ENCODE results near the gene CPA1.

CPA1 gene

DNA sequence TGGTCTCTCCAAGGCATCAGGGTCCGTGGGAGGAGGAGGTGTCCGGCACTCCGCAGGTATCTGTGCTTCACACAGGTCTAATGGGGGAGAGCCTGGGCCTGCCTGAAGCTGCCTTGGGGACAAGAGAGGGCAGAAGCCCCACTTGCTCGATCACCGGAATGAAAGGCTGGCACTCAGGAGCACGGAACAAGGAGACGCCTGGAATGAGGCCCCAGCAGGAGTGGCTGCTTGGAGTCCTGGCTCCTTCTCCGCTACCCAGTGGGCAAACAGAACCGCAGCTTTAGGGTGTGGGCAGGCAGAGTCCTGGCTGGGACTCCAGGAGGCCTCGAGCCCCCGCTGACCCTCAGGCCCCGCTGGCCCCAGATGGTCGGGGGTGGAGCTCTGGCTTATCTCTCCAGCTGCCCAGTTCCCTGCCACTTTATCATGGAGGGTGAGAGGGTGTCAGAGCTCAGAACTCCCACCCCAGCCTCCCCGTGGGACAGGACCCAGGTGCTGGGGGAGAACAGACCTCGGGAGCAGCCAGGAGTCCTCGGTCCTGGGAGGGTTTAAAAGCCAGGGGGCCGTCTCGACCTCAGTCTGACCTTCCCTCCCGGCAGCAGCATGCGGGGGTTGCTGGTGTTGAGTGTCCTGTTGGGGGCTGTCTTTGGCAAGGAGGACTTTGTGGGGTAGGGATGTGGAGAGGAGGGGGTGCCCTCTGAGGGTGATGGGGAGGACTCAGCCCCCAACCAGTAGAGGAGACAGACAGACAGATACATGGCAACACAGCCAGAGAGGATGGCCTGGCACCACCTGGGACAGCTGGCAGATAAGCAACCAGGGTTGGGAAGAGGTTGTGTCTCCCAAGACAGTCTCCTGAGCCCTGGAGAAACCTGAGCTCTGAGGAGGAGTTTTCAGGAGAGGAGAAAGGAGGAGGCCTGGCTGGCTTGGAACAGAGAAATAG lies at the start of gene CPA1:
TSS of gene CPA1 (plus strand) at position 574 of the 940 bp plus-strand sequence. CDS start at position 601, 27 bp downstream.
- no peak for DNase-seq (ENCODE audit: low spot score)

DNA sequence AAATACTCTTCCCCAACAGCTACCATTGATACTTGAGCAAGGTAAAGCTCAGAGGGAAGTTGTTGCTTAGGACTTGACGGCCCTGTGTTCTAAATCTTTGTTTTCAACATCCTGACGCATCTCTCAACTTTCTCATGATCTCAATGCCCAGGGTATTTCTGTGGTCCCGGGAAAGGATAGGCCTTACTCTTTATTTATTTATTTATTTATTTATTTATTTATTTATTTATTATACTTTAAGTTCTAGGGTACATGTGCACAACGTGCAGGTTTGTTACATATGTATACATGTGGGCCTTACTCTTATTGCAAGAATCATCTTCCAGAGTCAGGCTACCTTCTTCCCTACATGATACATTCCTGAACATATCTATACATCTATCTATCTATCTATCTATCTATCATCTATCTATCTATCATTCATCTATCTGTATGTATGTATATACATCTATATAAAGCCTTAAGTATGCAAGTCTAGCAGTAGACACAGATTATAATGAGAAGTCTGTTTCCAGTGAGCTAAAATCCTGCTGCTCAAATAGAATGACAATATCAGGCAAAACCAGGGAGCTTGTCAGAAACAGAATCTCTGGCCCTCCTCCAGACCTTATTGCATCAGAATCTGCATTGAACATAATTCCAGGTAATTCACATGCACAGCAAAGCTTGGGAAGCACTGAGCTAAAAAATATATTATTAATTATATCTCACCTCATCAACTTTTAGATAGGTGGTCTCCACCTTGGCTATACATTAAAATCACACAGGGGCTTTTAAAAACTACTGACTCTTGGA lies 47.8 kb upstream of the CPA1 start:
- DNase-seq (ENCODE audit: low spot score) = no peak

DNA sequence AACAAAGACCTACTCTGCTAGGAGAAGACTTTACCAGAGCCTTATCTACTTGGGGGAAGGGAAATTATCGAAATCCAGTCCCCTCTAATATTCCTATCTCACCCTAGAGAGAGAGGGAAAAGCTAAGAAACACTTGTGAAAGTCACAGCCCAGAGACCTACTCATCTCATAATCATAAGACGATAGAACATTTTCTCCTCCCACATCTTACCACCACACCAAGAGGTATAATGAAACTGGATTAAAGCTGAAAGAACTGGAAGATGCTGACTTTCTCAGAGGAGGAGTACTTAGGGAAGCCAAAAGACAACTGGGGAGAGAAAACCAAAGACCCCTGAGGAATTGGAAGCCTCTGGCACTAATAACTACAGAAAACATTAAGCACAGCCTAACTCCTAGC lies 46.5 kb upstream of the CPA1 start:
- DNase-seq (ENCODE audit: low spot score) = no peak

DNA sequence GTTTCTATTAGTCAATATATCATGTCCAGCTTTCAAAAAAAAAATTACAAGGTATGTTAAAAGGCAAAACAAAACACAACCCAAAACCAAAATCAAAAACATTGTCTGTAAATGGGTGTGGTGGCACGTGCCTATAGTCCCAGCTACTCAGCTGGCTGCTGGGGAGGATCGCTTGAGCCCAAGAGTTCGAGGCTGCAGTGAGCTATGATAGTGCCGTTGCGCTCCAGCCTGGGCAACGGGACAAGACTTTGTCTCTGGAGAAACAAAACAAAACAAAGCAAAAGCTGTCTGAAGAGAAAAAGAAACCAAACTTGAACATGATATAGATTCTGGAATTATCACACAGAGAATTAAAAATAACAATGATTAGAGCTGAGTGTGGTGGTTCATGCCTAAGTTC lies 46.0 kb upstream of the CPA1 start:
- no peak for DNase-seq (ENCODE audit: low spot score)

- DNase-seq (ENCODE audit: low spot score) = no peak
Observed at GRCh38 chr7:130337410-130337971, 42.8 kb upstream of the CPA1 start.

DNA sequence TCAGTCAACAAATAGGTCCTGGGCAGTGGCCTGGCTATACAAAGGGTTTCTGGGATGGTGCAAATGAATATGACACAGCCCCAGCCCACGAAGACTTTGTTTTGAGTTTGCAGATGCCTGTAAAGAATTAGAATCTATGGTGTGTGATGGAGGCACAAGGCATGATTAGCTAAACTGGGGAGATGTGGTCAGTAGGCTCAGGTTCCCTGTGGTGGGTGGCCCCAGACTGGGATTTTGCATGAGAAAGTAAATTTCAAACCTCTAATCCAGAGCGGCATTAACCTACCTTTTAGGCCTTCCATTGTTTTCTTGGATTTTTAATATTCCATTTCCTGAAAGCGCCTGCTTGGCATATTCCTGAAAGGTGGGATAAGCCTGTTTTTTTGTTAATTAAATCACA lies 42.1 kb upstream of the CPA1 start:
- no peak for DNase-seq (ENCODE audit: low spot score)

GRCh38 chr7:130341882-130342281 lies 38.4 kb upstream of the CPA1 start:
- no peak for DNase-seq (ENCODE audit: low spot score)

DNA sequence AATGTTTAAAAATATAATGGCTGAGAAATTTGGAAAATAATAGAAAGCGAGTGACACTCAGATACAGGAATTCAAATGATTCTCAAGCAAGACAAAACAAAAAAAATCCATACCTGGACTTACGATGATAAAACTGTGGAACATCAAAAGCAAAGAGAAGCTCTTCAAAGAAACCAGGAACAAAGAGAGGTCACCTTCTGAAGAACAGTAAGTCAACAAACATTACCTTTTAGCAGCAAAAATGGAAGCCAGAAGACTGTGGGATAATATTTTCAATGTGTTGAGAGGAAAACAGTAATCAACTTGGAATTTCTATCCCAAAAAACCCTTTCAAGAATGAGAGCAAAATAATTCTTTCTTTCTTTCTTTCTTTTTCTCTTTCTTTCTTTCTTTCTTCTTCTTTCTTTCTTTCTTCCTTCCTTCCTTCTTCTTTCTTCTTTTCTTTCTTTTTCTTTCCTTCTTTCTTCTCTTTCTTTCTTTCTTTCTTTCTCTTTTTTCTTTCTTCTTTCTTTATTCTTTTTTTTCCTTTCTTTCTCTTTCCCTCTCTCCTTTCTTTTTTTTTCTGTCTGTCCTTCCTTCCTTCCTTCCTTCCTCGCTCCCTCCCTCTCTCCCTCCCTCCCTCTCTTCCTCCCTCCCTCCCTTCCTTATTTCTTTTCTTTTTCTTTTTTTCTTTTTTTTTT lies 37.5 kb upstream of the CPA1 start:
- no peak for DNase-seq (ENCODE audit: low spot score)

- no peak for DNase-seq (ENCODE audit: low spot score)
Observed at GRCh38 chr7:130344271-130344866, 35.9 kb upstream of the CPA1 start, which contains the start of gene CPA5. CPA5 (plus strand) TSS chr7:130344816; CDS start chr7:130346486, 1,670 bp downstream.

DNA sequence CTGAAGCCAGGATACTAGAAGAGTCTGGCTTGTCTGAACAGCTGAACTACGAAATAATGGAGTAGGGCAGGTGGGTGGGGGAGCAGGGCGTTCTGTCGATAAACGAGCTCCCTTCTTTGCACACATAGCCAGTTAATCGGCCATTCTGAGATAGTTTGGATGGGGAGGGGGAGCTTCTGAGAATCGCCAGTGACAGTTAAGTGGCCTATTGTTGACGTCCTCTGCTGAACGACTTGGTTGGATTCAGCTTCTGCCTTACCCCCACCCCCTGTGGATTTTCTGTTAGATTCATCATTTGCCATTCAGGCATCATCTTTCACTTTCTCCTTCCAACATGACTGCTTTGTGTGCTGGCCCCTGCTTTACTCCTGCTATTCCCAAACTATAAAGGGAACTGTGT lies 35.2 kb upstream of the CPA1 start:
- no peak for DNase-seq (ENCODE audit: low spot score)

DNA sequence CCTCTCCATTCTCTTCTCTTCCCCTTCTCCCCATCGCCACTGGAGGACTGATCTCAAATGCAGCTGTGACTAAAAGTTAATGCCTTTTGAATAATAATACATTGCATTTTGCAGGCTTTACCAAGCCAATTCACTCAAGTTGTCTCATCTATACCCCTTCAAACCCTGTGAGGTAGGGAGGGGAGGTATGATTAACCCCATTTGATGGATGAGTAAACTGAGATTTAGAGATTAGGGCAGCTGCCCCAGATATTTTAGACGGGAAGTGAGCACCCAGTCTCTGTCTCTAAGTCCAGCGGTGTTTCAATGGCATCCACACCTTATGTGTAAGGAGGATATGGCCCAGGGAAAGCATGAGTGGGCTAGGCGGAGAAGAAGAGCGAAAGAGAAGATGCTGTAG lies 34.6 kb upstream of the CPA1 start:
- no peak for DNase-seq (ENCODE audit: low spot score)

- no peak for DNase-seq (ENCODE audit: low spot score)
Observed at GRCh38 chr7:130346177-130346905, 34.0 kb upstream of the CPA1 start.

DNA sequence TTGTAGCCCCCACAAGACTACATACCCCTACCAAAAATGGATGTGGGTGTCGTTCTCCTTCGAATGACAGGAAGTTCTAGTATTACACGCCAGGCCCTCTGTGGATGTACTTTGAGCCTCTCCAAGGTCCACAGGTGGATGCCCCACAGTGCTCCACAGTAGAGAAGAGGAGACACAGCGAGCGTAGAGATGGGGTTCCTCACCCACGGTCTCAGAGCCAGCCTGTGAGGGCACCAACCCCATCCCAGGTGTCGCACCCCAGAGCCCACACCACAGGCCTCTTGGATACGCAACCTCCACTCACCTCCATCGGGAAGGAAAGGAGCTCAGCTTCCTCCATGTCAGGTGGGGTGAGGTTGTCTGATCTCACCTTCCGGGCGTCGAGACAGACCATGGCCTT lies 33.4 kb upstream of the CPA1 start:
- no peak for DNase-seq (ENCODE audit: low spot score)

DNA sequence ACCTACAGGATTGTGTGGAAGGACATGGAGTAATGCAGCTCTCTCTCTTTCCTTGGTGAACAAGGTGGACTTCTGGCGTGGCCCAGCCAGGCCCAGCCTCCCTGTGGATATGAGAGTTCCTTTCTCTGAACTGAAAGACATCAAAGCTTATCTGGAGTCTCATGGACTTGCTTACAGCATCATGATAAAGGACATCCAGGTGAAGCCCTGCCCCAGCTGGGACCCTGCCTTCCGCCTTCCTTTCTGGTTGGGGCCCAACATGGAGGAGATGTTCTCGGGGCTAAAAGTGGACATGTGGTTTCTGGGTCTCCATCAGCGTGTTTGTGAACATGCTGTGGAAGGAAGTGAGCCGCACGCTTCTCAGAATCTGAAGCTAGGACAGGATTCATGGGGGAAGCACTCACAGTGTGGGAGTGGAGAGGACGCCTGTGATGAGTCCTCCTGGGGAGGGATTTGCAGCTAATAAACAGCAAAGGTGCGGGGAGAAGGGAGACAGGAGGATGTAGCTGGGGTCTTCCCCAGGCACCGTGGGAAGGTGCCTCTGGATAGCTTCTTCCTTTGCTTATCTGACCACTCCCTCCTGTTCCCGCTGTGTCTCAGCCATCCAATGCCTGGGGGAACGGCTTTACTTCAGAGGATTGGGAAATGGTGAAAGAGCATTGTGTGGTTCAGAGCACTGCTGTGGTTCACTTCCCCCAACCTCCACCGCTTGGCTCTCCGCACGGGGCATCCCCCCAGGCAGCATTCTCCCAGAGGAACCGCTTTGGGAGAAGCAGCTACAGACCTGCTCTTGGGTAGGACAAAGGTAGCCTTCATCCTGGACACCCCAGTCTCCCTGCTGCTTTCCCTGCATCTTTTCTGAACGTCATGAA lies 30.1 kb upstream of the CPA1 start:
- no peak for DNase-seq (ENCODE audit: low spot score)

- DNase-seq (ENCODE audit: low spot score) = no peak
Observed at GRCh38 chr7:130350945-130351790, 29.1 kb upstream of the CPA1 start.

DNA sequence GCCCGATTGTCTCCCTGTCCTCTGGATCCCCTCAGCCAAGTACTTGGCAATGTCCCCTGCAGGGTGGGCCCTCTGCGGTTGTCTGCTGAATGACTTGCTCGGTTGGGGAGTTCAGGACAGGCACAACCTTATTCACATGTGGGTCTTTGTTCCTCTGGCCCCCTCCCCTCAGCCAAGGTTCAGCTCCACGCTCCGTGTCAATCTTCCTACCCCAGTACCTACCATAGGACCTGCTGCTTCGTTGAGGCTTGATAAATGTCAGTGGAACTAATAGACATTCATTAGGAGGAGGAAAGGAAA lies 28.6 kb upstream of the CPA1 start:
- DNase-seq (ENCODE audit: low spot score) = no peak

GRCh38 chr7:130352194-130353074 lies 27.9 kb upstream of the CPA1 start:
- DNase-seq (ENCODE audit: low spot score) = no peak

GRCh38 chr7:130353196-130353595 lies 27.1 kb upstream of the CPA1 start:
- no peak for DNase-seq (ENCODE audit: low spot score)
